GM21825 (cell line): ENCODE measurements around the gene BAIAP3.
"Not testable (repeated sequence)": the region's sequence is repeated elsewhere in the genome, so short reads cannot be mapped to it uniquely, and the experiment has no call there.

Experiments
- ATAC-seq: cut with Tn5 transposase; IDR thresholded peaks from one replicate; pipeline ENCODE4 v1.9.1; 2021; ENCODE audit warnings: mild to moderate bottlenecking, moderate library complexity; ENCODE audit not compliant: unreplicated experiment

BAIAP3 gene

GRCh38 chr16:1315081-1316032 lies 18.1 kb upstream of the BAIAP3 start:
- no peak for ATAC-seq

- ATAC-seq = no peak
These were observed 17.4 kb upstream of the BAIAP3 start for GRCh38 chr16:1316033-1316405.

GRCh38 chr16:1317479-1318267 lies 15.8 kb upstream of the BAIAP3 start:
- no peak for ATAC-seq

GRCh38 chr16:1318268-1318545 lies 15.2 kb upstream of the BAIAP3 start:
- no peak for ATAC-seq

GRCh38 chr16:1319041-1319440 lies 14.4 kb upstream of the BAIAP3 start:
- ATAC-seq = no peak

GRCh38 chr16:1320097-1320496 lies 13.3 kb upstream of the BAIAP3 start:
- no peak for ATAC-seq

GRCh38 chr16:1320658-1321240 lies 12.7 kb upstream of the BAIAP3 start:
- no peak for ATAC-seq

GRCh38 chr16:1322407-1322806 lies 11.0 kb upstream of the BAIAP3 start:
- ATAC-seq = no peak

- no peak for ATAC-seq
These were observed 9.9 kb upstream of the BAIAP3 start for GRCh38 chr16:1323296-1324239.

- ATAC-seq = no peak
These were observed 9.1 kb upstream of the BAIAP3 start for GRCh38 chr16:1324286-1324826.

- no peak for ATAC-seq
These were observed 8.2 kb upstream of the BAIAP3 start for GRCh38 chr16:1325261-1325660.

- no peak for ATAC-seq
These were observed 7.6 kb upstream of the BAIAP3 start for GRCh38 chr16:1325673-1326371.

- ATAC-seq = no peak
These were observed 7.1 kb upstream of the BAIAP3 start for GRCh38 chr16:1326391-1326790.

- ATAC-seq = no peak
These were observed 6.4 kb upstream of the BAIAP3 start for GRCh38 chr16:1326946-1327618.

GRCh38 chr16:1327619-1327947 lies 5.9 kb upstream of the BAIAP3 start:
- ATAC-seq = no peak

- not testable (repeated sequence) for ATAC-seq
These were observed 5.3 kb upstream of the BAIAP3 start for GRCh38 chr16:1328136-1328535.

- not testable (repeated sequence) for ATAC-seq
These were observed 4.5 kb upstream of the BAIAP3 start for GRCh38 chr16:1328961-1329360.

- no peak for ATAC-seq
These were observed 3.1 kb upstream of the BAIAP3 start for GRCh38 chr16:1330260-1330914.
